B cell (primary cell): ENCODE measurements around the gene HSP90B1.

Experiments
- EZH2 ChIP-seq: IDR thresholded peaks from 2 replicates; pipeline ENCODE4 v1.6.1; 2012; ENCODE audit warnings: borderline replicate concordance, low read depth, mild to moderate bottlenecking, moderate library complexity, low read length; ENCODE audit not compliant: insufficient read depth, poor library complexity, severe bottlenecking
- TF ChIP-seq, protein P1 (sequence below): fragments of 200-600 bp; IDR thresholded peaks from one replicate; pipeline ENCODE4 v1.8.0; 2022; ENCODE audit warnings: antibody characterized with exemption, mild to moderate bottlenecking

- TF ChIP-seq, protein P1, sequence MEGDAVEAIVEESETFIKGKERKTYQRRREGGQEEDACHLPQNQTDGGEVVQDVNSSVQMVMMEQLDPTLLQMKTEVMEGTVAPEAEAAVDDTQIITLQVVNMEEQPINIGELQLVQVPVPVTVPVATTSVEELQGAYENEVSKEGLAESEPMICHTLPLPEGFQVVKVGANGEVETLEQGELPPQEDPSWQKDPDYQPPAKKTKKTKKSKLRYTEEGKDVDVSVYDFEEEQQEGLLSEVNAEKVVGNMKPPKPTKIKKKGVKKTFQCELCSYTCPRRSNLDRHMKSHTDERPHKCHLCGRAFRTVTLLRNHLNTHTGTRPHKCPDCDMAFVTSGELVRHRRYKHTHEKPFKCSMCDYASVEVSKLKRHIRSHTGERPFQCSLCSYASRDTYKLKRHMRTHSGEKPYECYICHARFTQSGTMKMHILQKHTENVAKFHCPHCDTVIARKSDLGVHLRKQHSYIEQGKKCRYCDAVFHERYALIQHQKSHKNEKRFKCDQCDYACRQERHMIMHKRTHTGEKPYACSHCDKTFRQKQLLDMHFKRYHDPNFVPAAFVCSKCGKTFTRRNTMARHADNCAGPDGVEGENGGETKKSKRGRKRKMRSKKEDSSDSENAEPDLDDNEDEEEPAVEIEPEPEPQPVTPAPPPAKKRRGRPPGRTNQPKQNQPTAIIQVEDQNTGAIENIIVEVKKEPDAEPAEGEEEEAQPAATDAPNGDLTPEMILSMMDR: no peak
- no peak for TF ChIP-seq EZH2
Observed at GRCh38 chr12:103986829-103987228, 56.6 kb downstream of the HSP90B1 start.
